NCI-H2107 treated with DMSO at 0.1 percent for 48 hours (cell line): ENCODE measurements around the gene MCUB.

Experiments used
- DNase-seq: peaks from one replicate; lab custom pipeline; 2025; ENCODE audit not compliant: unreplicated experiment; lab: John Stamatoyannopoulos, UW

The MCUB gene

DNA sequence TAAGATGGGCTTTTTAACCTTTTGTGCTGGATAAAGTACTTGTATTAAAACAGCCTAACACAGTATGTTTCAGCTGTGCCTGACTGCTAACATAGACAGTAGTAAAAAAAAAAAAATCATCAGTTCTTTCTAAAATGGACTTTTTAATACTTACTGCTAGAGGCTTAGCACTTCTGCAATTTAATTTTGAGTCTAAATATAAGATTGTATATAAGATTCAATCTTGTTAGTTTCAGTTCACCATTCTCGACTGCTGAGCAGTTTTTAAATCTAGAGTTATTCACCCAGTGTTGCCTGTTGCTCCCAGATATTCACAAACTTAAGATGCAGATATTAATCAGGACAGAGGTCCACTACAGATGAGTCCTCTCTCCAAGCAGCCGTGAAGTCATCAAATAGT lies 163.1 kb downstream of the MCUB start:
- DNase-seq = no peak

- DNase-seq = peak; percentile 11
Measured at GRCh38 chr4:109728385-109728784, 168.3 kb downstream of the MCUB start.

- no peak for DNase-seq
Measured at GRCh38 chr4:109729117-109729717, 169.2 kb downstream of the MCUB start.

- peak; percentile 48 for DNase-seq
Measured at GRCh38 chr4:109729718-109730618, 169.9 kb downstream of the MCUB start, which contains the start of gene PLA2G12A. TSS of gene PLA2G12A (minus strand) at chr4:109730070. CDS start at chr4:109729809, 261 bp downstream.

DNA sequence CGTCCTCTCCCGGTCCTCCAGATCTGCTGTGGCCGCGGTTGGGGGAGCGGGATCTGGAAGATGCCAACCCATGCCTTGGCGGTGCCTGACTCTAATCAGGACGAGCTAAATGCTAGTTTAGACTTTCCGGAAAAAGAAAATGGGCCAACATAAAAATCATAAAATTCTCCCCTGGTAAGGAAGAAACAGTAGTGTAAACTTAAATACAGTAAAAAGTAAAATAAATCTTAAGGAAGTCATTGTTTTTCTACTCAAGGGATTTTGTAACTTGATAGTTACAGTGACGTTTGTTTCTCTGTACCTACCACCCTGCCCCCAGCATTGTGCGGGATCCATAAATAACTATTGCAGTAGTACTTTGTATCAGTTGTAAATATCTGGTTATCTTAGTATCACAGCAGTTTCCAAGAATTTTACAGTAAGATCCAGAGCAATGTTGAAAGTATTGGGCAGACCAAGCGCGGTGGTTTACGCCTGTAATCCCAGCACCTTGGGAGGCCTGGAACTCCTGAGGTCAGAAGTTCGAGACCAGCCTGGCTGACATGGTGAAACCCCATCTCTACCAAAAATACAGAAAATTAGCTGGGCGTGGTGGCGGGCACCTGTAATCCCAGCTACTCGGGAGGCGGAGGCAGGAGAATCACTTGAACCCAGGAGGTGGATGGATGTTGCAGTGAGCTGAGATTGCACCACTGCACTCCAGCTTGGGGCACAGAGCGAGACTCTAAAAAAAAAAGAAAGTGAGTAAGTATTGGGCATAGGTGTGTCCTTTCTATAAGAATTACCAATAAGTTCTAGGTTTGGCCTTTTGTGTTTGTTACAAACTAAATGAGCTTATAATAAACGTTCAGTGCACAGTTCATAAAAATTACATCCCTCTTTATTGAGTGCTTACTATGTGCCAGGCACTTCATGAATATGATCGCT lies 170.8 kb downstream of the MCUB start:
- DNase-seq = no peak

- DNase-seq = no peak
Measured at GRCh38 chr4:109733728-109734127, 173.7 kb downstream of the MCUB start.

DNA sequence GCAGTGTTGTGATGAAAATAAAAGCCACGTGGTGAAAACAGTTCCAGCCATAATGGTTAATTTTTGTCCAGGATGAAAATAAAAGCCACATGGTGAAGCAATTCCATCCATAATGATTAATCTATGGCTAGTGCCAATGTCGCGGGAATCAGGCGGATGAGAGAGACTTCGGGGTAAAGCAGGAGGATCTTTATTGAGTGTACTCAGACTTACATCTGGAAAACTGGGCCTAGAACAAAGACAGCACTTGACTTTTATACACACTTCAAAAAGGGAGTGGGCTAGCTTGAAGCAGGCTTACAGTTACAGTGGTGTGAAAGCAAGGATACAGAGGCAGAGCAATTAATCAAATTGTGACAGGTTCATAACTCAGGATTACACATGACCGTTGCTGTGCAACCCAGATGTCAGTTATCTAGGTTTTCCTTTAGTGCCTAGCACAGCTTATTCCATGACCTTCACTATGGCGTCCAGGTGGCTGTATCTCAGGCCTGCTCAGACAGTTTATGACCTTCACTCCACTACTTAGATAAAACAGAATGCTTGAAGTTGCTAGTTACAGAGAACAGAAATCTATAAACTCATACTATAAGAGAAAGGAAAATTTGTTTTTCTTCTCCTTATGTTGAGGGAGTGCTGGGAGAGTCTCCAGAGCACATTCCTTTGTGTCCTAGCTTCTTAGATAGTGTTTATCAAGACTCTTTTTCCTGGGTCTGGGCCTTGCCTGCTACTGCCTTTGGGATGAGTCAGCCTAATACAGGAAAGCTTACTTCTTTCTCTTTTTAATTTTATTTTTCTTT lies 175.7 kb downstream of the MCUB start:
- DNase-seq = no peak
